ENCODE measurements around the gene KLF3. TPM values are rescaled to one million over a fixed set of nuclear protein-coding genes. Genes with fewer than 3 reads are reported as not detected.
"Not testable (repeated sequence)": the region's sequence is repeated elsewhere in the genome, so short reads cannot be mapped to it uniquely, and the experiment has no call there.

Gene KLF3
- total and polyA plus RNA-seq, 4 donors, result 29.3 to 39.8 (median 29.9) TPM

- DNase-seq (ENCODE audit: low read depth in 4 of 6, low spot score in 6 of 6); H3K27ac ChIP-seq (ENCODE audit: low read depth, low read length); H3K9me3 ChIP-seq (ENCODE audit: control insufficient read depth, insufficient read depth, low read length); H3K4me1 ChIP-seq (ENCODE audit: control insufficient read depth, insufficient read depth, low read length); H3K4me3 ChIP-seq (ENCODE audit: low read depth, low read length); H3K36me3 ChIP-seq (ENCODE audit: control insufficient read depth, insufficient read depth, low read length); H3K27me3 ChIP-seq (ENCODE audit: control insufficient read depth, insufficient read depth, low read length): not testable (repeated sequence)
- WGBS (ENCODE audit: insufficient coverage), result 93% methylated on average over 2 of the region's 2 CpGs
Observed at GRCh38 chr4:38622340-38622739, 41.7 kb upstream of the KLF3 start.

- H3K4me3 ChIP-seq (ENCODE audit: low read depth, low read length), result no peak overlapping the region
- no peaks in the 10 kb centered on the region for H3K27me3 ChIP-seq (ENCODE audit: control insufficient read depth, insufficient read depth, low read length)
- no peaks in the 10 kb centered on the region for H3K4me1 ChIP-seq (ENCODE audit: control insufficient read depth, insufficient read depth, low read length)
- H3K36me3 ChIP-seq (ENCODE audit: control insufficient read depth, insufficient read depth, low read length), result peaks cover 7% of the 10 kb centered on the region
- no peaks in the 10 kb centered on the region for H3K9me3 ChIP-seq (ENCODE audit: control insufficient read depth, insufficient read depth, low read length)
- WGBS (ENCODE audit: insufficient coverage), result no CpG with 5 or more reads among the region's 2 CpGs
- DNase-seq (ENCODE audit: low read depth in 4 of 6, low spot score in 6 of 6), result no peak
- no peak overlapping the region for H3K27ac ChIP-seq (ENCODE audit: low read depth, low read length)
Observed at GRCh38 chr4:38623260-38623659, 40.7 kb upstream of the KLF3 start.

- Histone ChIP-seq H3K36me3 (ENCODE audit: control insufficient read depth, insufficient read depth, low read length) (peaks cover 7% of the 10 kb centered on the region), H3K27ac (ENCODE audit: low read depth, low read length) (no peak overlapping the region), H3K4me1 (ENCODE audit: control insufficient read depth, insufficient read depth, low read length) (no peaks in the 10 kb centered on the region), H3K4me3 (ENCODE audit: low read depth, low read length) (no peak overlapping the region), H3K27me3 (ENCODE audit: control insufficient read depth, insufficient read depth, low read length) (no peaks in the 10 kb centered on the region), H3K9me3 (ENCODE audit: control insufficient read depth, insufficient read depth, low read length) (no peaks in the 10 kb centered on the region)
- WGBS (ENCODE audit: insufficient coverage), result 100% methylated on average over 1 of the region's 3 CpGs
- no peak for DNase-seq (ENCODE audit: low read depth in 4 of 6, low spot score in 6 of 6)
Observed at GRCh38 chr4:38624311-38624710, 39.7 kb upstream of the KLF3 start.

- DNase-seq (ENCODE audit: low read depth in 4 of 6, low spot score in 6 of 6), result no peak
- 38% methylated on average over 3 of the region's 3 CpGs for WGBS (ENCODE audit: insufficient coverage)
- Histone ChIP-seq H3K4me1 (ENCODE audit: control insufficient read depth, insufficient read depth, low read length) (no peaks in the 10 kb centered on the region), H3K36me3 (ENCODE audit: control insufficient read depth, insufficient read depth, low read length) (peaks cover 7% of the 10 kb centered on the region), H3K27ac (ENCODE audit: low read depth, low read length) (no peak overlapping the region), H3K27me3 (ENCODE audit: control insufficient read depth, insufficient read depth, low read length) (no peaks in the 10 kb centered on the region), H3K4me3 (ENCODE audit: low read depth, low read length) (no peak overlapping the region), H3K9me3 (ENCODE audit: control insufficient read depth, insufficient read depth, low read length) (no peaks in the 10 kb centered on the region)
Observed at GRCh38 chr4:38625508-38625907, 38.5 kb upstream of the KLF3 start.

GRCh38 chr4:38626901-38627444 lies 37.0 kb upstream of the KLF3 start:
- H3K36me3 ChIP-seq (ENCODE audit: control insufficient read depth, insufficient read depth, low read length); H3K9me3 ChIP-seq (ENCODE audit: control insufficient read depth, insufficient read depth, low read length); H3K4me3 ChIP-seq (ENCODE audit: low read depth, low read length); H3K27me3 ChIP-seq (ENCODE audit: control insufficient read depth, insufficient read depth, low read length); H3K27ac ChIP-seq (ENCODE audit: low read depth, low read length); H3K4me1 ChIP-seq (ENCODE audit: control insufficient read depth, insufficient read depth, low read length); DNase-seq (ENCODE audit: low read depth in 4 of 6, low spot score in 6 of 6): not testable (repeated sequence)
- WGBS (ENCODE audit: insufficient coverage), result 96% methylated on average over 29 of the region's 32 CpGs

- Histone ChIP-seq H3K27ac (ENCODE audit: low read depth, low read length) (no peak overlapping the region), H3K9me3 (ENCODE audit: control insufficient read depth, insufficient read depth, low read length) (no peaks in the 10 kb centered on the region), H3K27me3 (ENCODE audit: control insufficient read depth, insufficient read depth, low read length) (no peaks in the 10 kb centered on the region), H3K36me3 (ENCODE audit: control insufficient read depth, insufficient read depth, low read length) (peaks cover 7% of the 10 kb centered on the region), H3K4me3 (ENCODE audit: low read depth, low read length) (no peak overlapping the region), H3K4me1 (ENCODE audit: control insufficient read depth, insufficient read depth, low read length) (no peaks in the 10 kb centered on the region)
- no peak for DNase-seq (ENCODE audit: low read depth in 4 of 6, low spot score in 6 of 6)
Observed at GRCh38 chr4:38630519-38630918, 33.5 kb upstream of the KLF3 start.

- Histone ChIP-seq H3K9me3 (ENCODE audit: control insufficient read depth, insufficient read depth, low read length) (no peaks in the 10 kb centered on the region), H3K4me3 (ENCODE audit: low read depth, low read length) (no peak overlapping the region), H3K36me3 (ENCODE audit: control insufficient read depth, insufficient read depth, low read length) (no peaks in the 10 kb centered on the region), H3K27me3 (ENCODE audit: control insufficient read depth, insufficient read depth, low read length) (no peaks in the 10 kb centered on the region), H3K27ac (ENCODE audit: low read depth, low read length) (peak overlapping the region; percentile 60), H3K4me1 (ENCODE audit: control insufficient read depth, insufficient read depth, low read length) (no peaks in the 10 kb centered on the region)
- 100% methylated on average over 2 of the region's 3 CpGs for WGBS (ENCODE audit: insufficient coverage)
- peak in 1 of 6 donors; percentile 35 for DNase-seq (ENCODE audit: low read depth in 4 of 6, low spot score in 6 of 6)
Observed at GRCh38 chr4:38634047-38634759, 29.8 kb upstream of the KLF3 start.

GRCh38 chr4:38639242-38639641 lies 24.8 kb upstream of the KLF3 start:
- DNase-seq (ENCODE audit: low read depth in 4 of 6, low spot score in 6 of 6), result no peak
- Histone ChIP-seq H3K27me3 (ENCODE audit: control insufficient read depth, insufficient read depth, low read length) (no peaks in the 10 kb centered on the region), H3K9me3 (ENCODE audit: control insufficient read depth, insufficient read depth, low read length) (no peaks in the 10 kb centered on the region), H3K4me1 (ENCODE audit: control insufficient read depth, insufficient read depth, low read length) (no peaks in the 10 kb centered on the region), H3K27ac (ENCODE audit: low read depth, low read length) (no peak overlapping the region), H3K36me3 (ENCODE audit: control insufficient read depth, insufficient read depth, low read length) (no peaks in the 10 kb centered on the region), H3K4me3 (ENCODE audit: low read depth, low read length) (no peak overlapping the region)
- no CpG with 5 or more reads among the region's 3 CpGs for WGBS (ENCODE audit: insufficient coverage)

GRCh38 chr4:38641811-38642210 lies 22.2 kb upstream of the KLF3 start:
- Histone ChIP-seq H3K9me3 (ENCODE audit: control insufficient read depth, insufficient read depth, low read length) (no peaks in the 10 kb centered on the region), H3K36me3 (ENCODE audit: control insufficient read depth, insufficient read depth, low read length) (no peaks in the 10 kb centered on the region), H3K4me1 (ENCODE audit: control insufficient read depth, insufficient read depth, low read length) (no peaks in the 10 kb centered on the region), H3K27ac (ENCODE audit: low read depth, low read length) (no peak overlapping the region), H3K4me3 (ENCODE audit: low read depth, low read length) (no peak overlapping the region), H3K27me3 (ENCODE audit: control insufficient read depth, insufficient read depth, low read length) (no peaks in the 10 kb centered on the region)
- WGBS (ENCODE audit: insufficient coverage), result 100% methylated on average over 1 of the region's 1 CpG
- DNase-seq (ENCODE audit: low read depth in 4 of 6, low spot score in 6 of 6), result no peak

- H3K4me1 ChIP-seq (ENCODE audit: control insufficient read depth, insufficient read depth, low read length), result no peaks in the 10 kb centered on the region
- no peak overlapping the region for H3K27ac ChIP-seq (ENCODE audit: low read depth, low read length)
- DNase-seq (ENCODE audit: low read depth in 4 of 6, low spot score in 6 of 6), result no peak
- H3K27me3 ChIP-seq (ENCODE audit: control insufficient read depth, insufficient read depth, low read length), result no peaks in the 10 kb centered on the region
- no peaks in the 10 kb centered on the region for H3K36me3 ChIP-seq (ENCODE audit: control insufficient read depth, insufficient read depth, low read length)
- no peak overlapping the region for H3K4me3 ChIP-seq (ENCODE audit: low read depth, low read length)
- 100% methylated on average over 2 of the region's 3 CpGs for WGBS (ENCODE audit: insufficient coverage)
- no peaks in the 10 kb centered on the region for H3K9me3 ChIP-seq (ENCODE audit: control insufficient read depth, insufficient read depth, low read length)
Observed at GRCh38 chr4:38644201-38644600, 19.8 kb upstream of the KLF3 start.

Measured in spinal cord (tissue), 10 donors.